ENCODE results near the gene FEN1. TPM values are rescaled to one million over a fixed set of nuclear protein-coding genes. Genes with fewer than 3 reads are reported as not detected.

FEN1 gene
- polyA plus RNA-seq, 3 donors = 3.5 to 6.4 (median 4.3) TPM

DNA sequence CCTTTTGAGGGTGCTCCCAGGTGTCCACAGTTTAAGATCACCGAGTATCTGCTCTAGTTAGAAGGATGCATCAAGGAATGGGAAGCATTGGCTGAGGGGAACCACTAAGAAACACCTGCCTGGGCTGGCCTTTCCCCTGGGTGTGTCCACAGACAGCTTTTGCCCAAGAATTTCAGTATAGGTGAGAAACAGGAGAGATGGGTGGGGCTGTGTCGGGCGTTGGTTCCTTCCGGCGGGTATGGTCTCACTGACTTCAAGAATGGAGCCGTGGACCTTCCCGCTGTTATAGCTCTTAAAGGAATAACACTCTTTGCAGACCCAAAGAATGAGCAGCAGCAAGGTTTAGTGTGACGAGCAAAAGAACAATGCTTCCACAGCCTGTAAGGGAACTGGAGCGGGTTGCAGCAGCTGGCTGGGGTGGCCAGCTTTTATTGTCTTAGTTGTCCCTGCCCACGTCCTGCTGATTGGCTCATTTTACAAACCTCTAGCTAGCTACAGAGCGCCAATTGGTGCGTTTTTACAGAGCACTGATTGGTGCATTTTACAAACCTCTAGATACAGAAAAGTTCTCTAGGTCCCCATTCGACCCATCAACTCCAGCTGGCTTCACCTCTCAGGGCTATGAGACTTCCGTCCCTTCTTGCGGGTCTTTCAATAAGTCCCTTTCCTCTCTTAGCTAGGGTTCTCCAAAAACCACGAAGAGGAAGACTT, 21.7 kb downstream of the FEN1 start:
- TF ChIP-seq CTCF (IDR thresholded peaks at IDR 0.05) = no peak
- Mint-ChIP-seq H3K27ac (peak overlapping the region; percentile 97 to 99 (median 98)), H3K36me3 (peaks cover 31 to 43% of the 10 kb centered on the region in 2 donors), H3K9me3 (peaks cover 0 to 5% (median 0%) of the 10 kb centered on the region in 7 donors), H3K4me3 (peak overlapping the region; percentile 94 to 98), H3K27me3 (ENCODE audit: low read depth in 3 of 3) (peaks cover 1 to 5% (median 2%) of the 10 kb centered on the region in 3 donors), H3K4me1 (peaks cover 17% of the 10 kb centered on the region)
- Histone ChIP-seq H3K79me2 (ENCODE audit: insufficient read depth, low read length) (peaks cover 16% of the 10 kb centered on the region), H3K36me3 (replicated peaks in 1 of 2; ENCODE audit: control insufficient read depth in 1 of 2, insufficient read depth in 2 of 2, low read length in 2 of 2) (peaks cover 20 to 38% of the 10 kb centered on the region in 2 donors), H3K27me3 (ENCODE audit: control insufficient read depth in 2 of 2, insufficient read depth in 2 of 2, low read length in 2 of 2) (no peaks in the 10 kb centered on the region), H3K9ac (ENCODE audit: insufficient read depth, low read length, poor library complexity, severe bottlenecking) (peak overlapping the region; percentile 94), H4K20me1 (ENCODE audit: insufficient read depth, low read length) (no peaks in the 10 kb centered on the region), H3K27ac (ENCODE audit: low read depth in 1 of 2, low read length in 2 of 2) (peak overlapping the region; percentile 95 to 96), H3K9me3 (replicated peaks in 1 of 2; ENCODE audit: control insufficient read depth in 1 of 2, insufficient read depth in 1 of 2, low read length in 2 of 2) (peaks cover 0 to 6% of the 10 kb centered on the region in 2 donors), H2AFZ (ENCODE audit: insufficient read depth, low read depth, low read length, poor library complexity, severe bottlenecking) (peak overlapping the region; percentile 78), H3K4me3 (replicated peaks in 1 of 3; ENCODE audit: low read depth in 2 of 3, low read length in 3 of 3) (peak overlapping the region; percentile 74 to 90 (median 75)), H3K4me1 (ENCODE audit: control insufficient read depth in 1 of 2, insufficient read depth in 2 of 2, low read length in 2 of 2) (peaks cover 20 to 35% of the 10 kb centered on the region in 2 donors), H3K4me2 (replicated peaks; ENCODE audit: extremely low read depth, low read length, poor library complexity, severe bottlenecking) (peak overlapping the region; percentile 99)
- WGBS (ENCODE audit: insufficient coverage) = 67% methylated on average over 14 of the region's 16 CpGs
- DNase-seq = peak in 2 of 3 donors; percentile 30 to 40
- intact Hi-C loops (cut with micrococcal nuclease) = no loop called here

DNA sequence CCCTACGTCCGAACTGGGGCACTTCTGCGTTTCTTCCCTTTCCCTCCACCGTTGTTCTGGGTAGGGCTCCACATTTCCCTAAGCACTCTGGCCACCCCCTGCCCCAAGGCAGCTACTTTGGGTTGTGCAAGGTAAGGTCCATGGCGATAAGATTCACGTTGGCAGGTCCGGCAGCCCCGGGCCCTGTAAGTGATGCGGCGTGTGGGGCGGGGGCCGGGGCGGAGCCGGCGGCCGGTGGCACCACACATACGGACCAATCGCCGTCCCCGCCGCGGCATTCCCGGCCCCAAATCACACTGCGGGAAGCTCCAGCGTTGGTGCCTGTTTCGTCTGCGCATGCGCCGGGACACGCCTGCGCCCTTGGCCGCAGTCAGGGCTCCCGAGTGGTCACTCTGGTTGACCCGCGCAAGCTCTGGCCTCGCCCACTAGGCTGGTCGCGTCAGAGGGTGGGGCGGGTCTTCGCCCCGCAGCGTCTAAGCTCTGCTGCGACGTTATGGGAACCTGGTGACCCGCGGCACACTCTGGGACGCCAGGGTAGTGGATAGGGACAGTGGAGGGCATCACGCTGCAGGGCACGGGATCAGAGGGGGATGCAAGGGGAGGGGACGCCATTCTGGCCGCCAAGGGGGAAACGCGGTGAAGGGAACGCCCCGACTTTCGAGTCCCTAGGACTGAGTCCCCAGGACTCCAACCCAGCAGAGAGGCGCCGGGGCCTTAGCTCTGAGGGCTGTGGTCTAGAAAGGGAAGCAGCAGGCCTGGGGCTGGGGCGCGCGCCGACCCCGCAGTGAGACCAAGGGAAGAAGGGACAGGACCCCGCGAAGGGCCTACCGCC, 22.5 kb downstream of the FEN1 start:
- peak overlapping the region; percentile 95 to 96 for H3K27ac ChIP-seq (ENCODE audit: low read depth in 1 of 2, low read length in 2 of 2)

More for the DNA sequence above, 22.5 kb downstream of the FEN1 start:
- Mint-ChIP-seq H3K4me1 (peaks cover 17% of the 10 kb centered on the region), H3K36me3 (peaks cover 26 to 35% of the 10 kb centered on the region in 2 donors), H3K27me3 (ENCODE audit: low read depth in 3 of 3) (peaks cover 1 to 5% (median 2%) of the 10 kb centered on the region in 3 donors), H3K27ac (peak overlapping the region; percentile 97 to 99 (median 98)), H3K9me3 (peaks cover 0 to 5% (median 0%) of the 10 kb centered on the region in 7 donors), H3K4me3 (peak overlapping the region; percentile 94 to 98)
- Histone ChIP-seq H3K4me1 (ENCODE audit: control insufficient read depth in 1 of 2, insufficient read depth in 2 of 2, low read length in 2 of 2) (peaks cover 20 to 35% of the 10 kb centered on the region in 2 donors), H3K4me2 (replicated peaks; ENCODE audit: extremely low read depth, low read length, poor library complexity, severe bottlenecking) (peak overlapping the region; percentile 99), H3K27me3 (ENCODE audit: control insufficient read depth in 2 of 2, insufficient read depth in 2 of 2, low read length in 2 of 2) (no peaks in the 10 kb centered on the region), H2AFZ (ENCODE audit: insufficient read depth, low read depth, low read length, poor library complexity, severe bottlenecking) (peak overlapping the region; percentile 78), H3K9ac (ENCODE audit: insufficient read depth, low read length, poor library complexity, severe bottlenecking) (peak overlapping the region; percentile 94), H3K36me3 (replicated peaks in 1 of 2; ENCODE audit: control insufficient read depth in 1 of 2, insufficient read depth in 2 of 2, low read length in 2 of 2) (peaks cover 14 to 31% of the 10 kb centered on the region in 2 donors), H3K9me3 (replicated peaks in 1 of 2; ENCODE audit: control insufficient read depth in 1 of 2, insufficient read depth in 1 of 2, low read length in 2 of 2) (peaks cover 0 to 6% of the 10 kb centered on the region in 2 donors), H3K79me2 (ENCODE audit: insufficient read depth, low read length) (peaks cover 16% of the 10 kb centered on the region), H4K20me1 (ENCODE audit: insufficient read depth, low read length) (no peaks in the 10 kb centered on the region), H3K4me3 (replicated peaks in 1 of 3; ENCODE audit: low read depth in 2 of 3, low read length in 3 of 3) (peak overlapping the region; percentile 74 to 90 (median 75))
- DNase-seq = peak; percentile 95 to 96 (median 95)
- TF ChIP-seq CTCF (IDR thresholded peaks at IDR 0.05) = no peak
- WGBS (ENCODE audit: insufficient coverage) = under 1% methylated on average over 60 of the region's 66 CpGs
- intact Hi-C loops (cut with micrococcal nuclease) = no loop called here

Measured in CD14-positive monocyte (primary cell).